Hematopoietic multipotent progenitor cell (in vitro differentiated cells): ENCODE results near the gene XCR1. TPM values are rescaled to one million over a fixed set of nuclear protein-coding genes. Genes with fewer than 3 reads are reported as not detected.
A peak's percentile ranks its signal among the peaks of the same experiment; 100 is the strongest.
"Not testable (repeated sequence)": the region's sequence is repeated elsewhere in the genome, so short reads cannot be mapped to it uniquely, and the experiment has no call there.

Experiments used
- DNase-seq, 3 donors: peaks; one replicate each; pipeline ENCODE4 v3.0.0-alpha.2; 2011 to 2015; ENCODE audit warnings: low read depth in 2 of 3, low spot score in 2 of 3
- total RNA-seq: library from RNA; depleted of rRNA; stranded (reverse); fragments of >200 nt; gene quantifications from one replicate; pipeline ENCODE4 v1.2.3, GENCODE V29; 2012

XCR1 gene
- not detected for total RNA-seq

- no peak for DNase-seq
Observed at GRCh38 chr3:46027021-46027705, at the start of gene XCR1. XCR1 (minus strand) TSS chr3:46027483; CDS start chr3:46021947, 5,536 bp downstream.

GRCh38 chr3:46076606-46077005, 49.3 kb upstream of the XCR1 start:
- DNase-seq, result no peak

GRCh38 chr3:46075816-46076215, 48.5 kb upstream of the XCR1 start:
- DNase-seq, result no peak

GRCh38 chr3:46071222-46071858, 44.1 kb upstream of the XCR1 start:
- no peak for DNase-seq

- DNase-seq, result peak in 1 of 3 donors; percentile 34
Observed at GRCh38 chr3:46070595-46071093, 43.4 kb upstream of the XCR1 start.

- DNase-seq, result no peak
Observed at GRCh38 chr3:46068501-46068900, 41.2 kb upstream of the XCR1 start.

- DNase-seq, result no peak
Observed at GRCh38 chr3:46067401-46067800, 40.1 kb upstream of the XCR1 start.

GRCh38 chr3:46065750-46066256, 38.5 kb upstream of the XCR1 start:
- DNase-seq, result no peak

GRCh38 chr3:46065294-46065705, 38.0 kb upstream of the XCR1 start:
- peak; percentile 39 to 76 (median 43) for DNase-seq

- DNase-seq, result no peak
Observed at GRCh38 chr3:46062679-46063078, 35.4 kb upstream of the XCR1 start.

GRCh38 chr3:46061887-46062286, 34.6 kb upstream of the XCR1 start:
- DNase-seq, result no peak

GRCh38 chr3:46061108-46061720, 33.9 kb upstream of the XCR1 start:
- no peak for DNase-seq

GRCh38 chr3:46060551-46060950, 33.3 kb upstream of the XCR1 start:
- no peak for DNase-seq

- DNase-seq, result no peak
Observed at GRCh38 chr3:46059432-46059831, 32.1 kb upstream of the XCR1 start.

- no peak for DNase-seq
Observed at GRCh38 chr3:46058981-46059380, 31.7 kb upstream of the XCR1 start.

- DNase-seq, result no peak
Observed at GRCh38 chr3:46057716-46058115, 30.4 kb upstream of the XCR1 start.

- no peak for DNase-seq
Observed at GRCh38 chr3:46056686-46057085, 29.4 kb upstream of the XCR1 start.

GRCh38 chr3:46053761-46054515, 26.7 kb upstream of the XCR1 start:
- DNase-seq, result not testable (repeated sequence)

GRCh38 chr3:46053265-46053664, 26.0 kb upstream of the XCR1 start:
- not testable (repeated sequence) for DNase-seq

GRCh38 chr3:46052531-46052930, 25.2 kb upstream of the XCR1 start:
- no peak for DNase-seq

- no peak for DNase-seq
Observed at GRCh38 chr3:46049093-46049492, 21.8 kb upstream of the XCR1 start.
